RWPE1 (cell line): Measurements from ENCODE around the gene KDM2B.

ENCODE experiments used
- CTCF ChIA-PET: fragments of 350-600 bp; sonication (Branson Sonifier 250); formaldehyde crosslinking; extraction: SDS; loops from one replicate; lab custom pipeline; 2021; lab: Yijun Ruan, JAX
- POLR2A ChIA-PET: fragments of 400-600 bp; formaldehyde crosslinking; extraction: SDS; loops from one replicate; lab custom pipeline; 2020; ENCODE audit warnings: antibody characterized with exemption; ENCODE audit not compliant: low non-redundant PET; lab: Yijun Ruan, JAX
- DNase-seq: peaks from one replicate; pipeline ENCODE4 v3.0.0; 2012; ENCODE audit warnings: low spot score
- H3K27ac ChIP-seq: fragments of 450-650 bp; 2 replicates; pipeline ENCODE4 v1.5.1; 2017
- CTCF ChIP-seq: fragments of 450-650 bp; conservative IDR thresholded peaks from 2 replicates; pipeline ENCODE4 v1.5.1; 2017; ENCODE audit warnings: low read depth, mild to moderate bottlenecking

KDM2B gene

GRCh38 chr12:121580959-121581685 is at the start of gene KDM2B:
Gene KDM2B (minus strand): TSS chr12:121581023. CDS start chr12:121580911, 112 bp downstream.
- no peak for DNase-seq
- H3K27ac ChIP-seq = peak within 1 kb of the TSS; percentile 75
- ChIA-PET POLR2A (interaction anchor here (1.2 kb wide), 1 partner anchor 44 kb away, joined by 6 read pairs; no protein-coding TSS in a partner anchor), CTCF (interaction anchor here (0.7 to 1.0 kb wide), 2 partner anchors 82 to 565 kb away, joined by 3 read pairs; no protein-coding TSS in a partner anchor)
- TF ChIP-seq CTCF = no peak

GRCh38 chr12:121628536-121628935 is 47.7 kb upstream of the KDM2B start:
- POLR2A ChIA-PET = no interaction called here

GRCh38 chr12:121628037-121628436 is 47.2 kb upstream of the KDM2B start:
- TF ChIP-seq CTCF = no peak
- ChIA-PET CTCF (interaction anchor here (0.6 to 1.1 kb wide), 3 partner anchors 18 to 41 kb away, joined by 3 to 5 read pairs (median 3); no protein-coding TSS in a partner anchor), POLR2A (no interaction called here)
- peak overlapping the region; percentile 89 for H3K27ac ChIP-seq
- no peak for DNase-seq

More at GRCh38 chr12:121628536-121628935, 47.7 kb upstream of the KDM2B start:
- CTCF ChIA-PET = interaction anchor here (0.8 to 1.0 kb wide), 3 partner anchors 17 to 40 kb away, joined by 3 to 5 read pairs (median 3); no protein-coding TSS in a partner anchor
- H3K27ac ChIP-seq = peak overlapping the region; percentile 89
- no peak for TF ChIP-seq CTCF
- DNase-seq = no peak

GRCh38 chr12:121626853-121627640 is 46.2 kb upstream of the KDM2B start:
- ChIA-PET POLR2A (interaction anchor here (0.5 to 0.6 kb wide), 2 partner anchors 53 to 135 kb away, joined by 3 read pairs; no protein-coding TSS in a partner anchor), CTCF (interaction anchor here (0.6 to 3.3 kb wide), 4 partner anchors 10 to 320 kb away, joined by 3 to 23 read pairs (median 8); no protein-coding TSS in a partner anchor)
- 0 out of 2 replicates have a peak, but pooled peaks have one; percentile 20 for TF ChIP-seq CTCF
- peak overlapping the region; percentile 89 for H3K27ac ChIP-seq
- peak; percentile 54 for DNase-seq

GRCh38 chr12:121626087-121626852 is 45.4 kb upstream of the KDM2B start, which contains the start of gene ORAI1:
Gene ORAI1 (plus strand): TSS chr12:121626530.
- POLR2A ChIA-PET = interaction anchor here (0.5 kb wide), 1 partner anchor 52 kb away, joined by 3 read pairs; no protein-coding TSS in a partner anchor
- CTCF ChIA-PET = interaction anchor here (0.7 to 3.3 kb wide), 4 partner anchors 10 to 168 kb away, joined by 3 to 23 read pairs (median 7); no protein-coding TSS in a partner anchor
- DNase-seq = peak; percentile 95
- H3K27ac ChIP-seq = peak within 1 kb of the TSS; percentile 89
- no peak for TF ChIP-seq CTCF
